Glutamatergic neuron (in vitro differentiated cells): ENCODE measurements around the gene AFF1. TPM values are rescaled to one million over a fixed set of nuclear protein-coding genes. Genes with fewer than 3 reads are reported as not detected.

Source experiments
- DNase-seq: peaks from one replicate; pipeline ENCODE4 v3.0.0; 2022
- H3K27ac Mint-ChIP-seq: one replicate; pipeline ENCODE4 v1.8.0; 2020; ENCODE audit warnings: mild to moderate bottlenecking, mixed read lengths, inconsistent platforms; ENCODE audit not compliant: unreplicated experiment
- H3K27me3 Mint-ChIP-seq: one replicate; pipeline ENCODE4 v1.8.0; 2020; ENCODE audit warnings: mild to moderate bottlenecking, moderate library complexity, mixed read lengths, inconsistent platforms; ENCODE audit not compliant: unreplicated experiment
- H3K36me3 Mint-ChIP-seq: one replicate; pipeline ENCODE4 v1.8.0; 2020; ENCODE audit warnings: mild to moderate bottlenecking, mixed read lengths, inconsistent platforms; ENCODE audit not compliant: unreplicated experiment
- H3K4me1 Mint-ChIP-seq: one replicate; pipeline ENCODE4 v1.8.0; 2020; ENCODE audit warnings: mild to moderate bottlenecking, low read depth, mixed read lengths, inconsistent platforms; ENCODE audit not compliant: unreplicated experiment
- H3K4me3 Mint-ChIP-seq: one replicate; pipeline ENCODE4 v1.8.0; 2020; ENCODE audit warnings: mild to moderate bottlenecking, mixed read lengths, inconsistent platforms; ENCODE audit not compliant: unreplicated experiment
- H3K9me3 Mint-ChIP-seq: one replicate; pipeline ENCODE4 v1.8.0; 2020; ENCODE audit warnings: mild to moderate bottlenecking, moderate library complexity, mixed read lengths, inconsistent platforms; ENCODE audit not compliant: unreplicated experiment
- total RNA-seq: library from RNA; stranded (reverse); fragmentation: NEBNext Ultra II Directional; extraction: Animal tissue kit (Norgen Biotek cat#: 25700); gene quantifications from one replicate; pipeline ENCODE4 v1.2.1, GENCODE V29; 2021; ENCODE audit not compliant: unreplicated experiment
- TF ChIP-seq, protein P1 (sequence below): fragments of 200-600 bp; sonication (generic); IDR thresholded peaks from one replicate; pipeline ENCODE4 v1.5.0; 2021; ENCODE audit not compliant: partially characterized antibody, unreplicated experiment

AFF1 gene
- total RNA-seq, 1 donor from 2014 or later, result 42.5 TPM

- peaks cover 4% of the 10 kb centered on the region for H3K9me3 Mint-ChIP-seq
- peaks cover 2% of the 10 kb centered on the region for H3K27me3 Mint-ChIP-seq
- no peak overlapping the region for H3K4me3 Mint-ChIP-seq
- H3K4me1 Mint-ChIP-seq, result peaks cover 20% of the 10 kb centered on the region
- TF ChIP-seq, protein P1, sequence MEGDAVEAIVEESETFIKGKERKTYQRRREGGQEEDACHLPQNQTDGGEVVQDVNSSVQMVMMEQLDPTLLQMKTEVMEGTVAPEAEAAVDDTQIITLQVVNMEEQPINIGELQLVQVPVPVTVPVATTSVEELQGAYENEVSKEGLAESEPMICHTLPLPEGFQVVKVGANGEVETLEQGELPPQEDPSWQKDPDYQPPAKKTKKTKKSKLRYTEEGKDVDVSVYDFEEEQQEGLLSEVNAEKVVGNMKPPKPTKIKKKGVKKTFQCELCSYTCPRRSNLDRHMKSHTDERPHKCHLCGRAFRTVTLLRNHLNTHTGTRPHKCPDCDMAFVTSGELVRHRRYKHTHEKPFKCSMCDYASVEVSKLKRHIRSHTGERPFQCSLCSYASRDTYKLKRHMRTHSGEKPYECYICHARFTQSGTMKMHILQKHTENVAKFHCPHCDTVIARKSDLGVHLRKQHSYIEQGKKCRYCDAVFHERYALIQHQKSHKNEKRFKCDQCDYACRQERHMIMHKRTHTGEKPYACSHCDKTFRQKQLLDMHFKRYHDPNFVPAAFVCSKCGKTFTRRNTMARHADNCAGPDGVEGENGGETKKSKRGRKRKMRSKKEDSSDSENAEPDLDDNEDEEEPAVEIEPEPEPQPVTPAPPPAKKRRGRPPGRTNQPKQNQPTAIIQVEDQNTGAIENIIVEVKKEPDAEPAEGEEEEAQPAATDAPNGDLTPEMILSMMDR, result no peak
- no peaks in the 10 kb centered on the region for H3K36me3 Mint-ChIP-seq
- DNase-seq, result no peak
- no peak overlapping the region for H3K27ac Mint-ChIP-seq
Measured at GRCh38 chr4:87117051-87117731, 182.4 kb downstream of the AFF1 start.

DNA sequence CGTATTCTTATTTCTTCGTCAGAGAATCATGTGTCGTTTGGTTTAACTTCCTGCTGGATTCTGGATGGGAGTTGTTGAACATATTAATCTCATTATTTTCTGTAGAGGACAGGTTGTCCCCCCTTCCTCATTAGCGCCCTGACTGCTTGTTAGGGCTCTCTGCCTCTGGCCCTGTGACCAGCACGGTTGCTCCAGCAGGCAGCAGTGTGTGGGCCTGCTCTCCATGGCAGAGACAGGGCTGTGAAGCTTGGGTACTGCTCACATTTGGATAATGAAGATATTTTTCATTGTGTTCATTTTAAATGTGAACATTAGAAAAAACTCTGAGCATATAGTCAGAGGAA, 182.9 kb downstream of the AFF1 start:
- TF ChIP-seq, protein P1, result no peak
- H3K27ac Mint-ChIP-seq, result no peak overlapping the region
- no peak overlapping the region for H3K4me3 Mint-ChIP-seq
- no peaks in the 10 kb centered on the region for H3K36me3 Mint-ChIP-seq
- peaks cover 4% of the 10 kb centered on the region for H3K9me3 Mint-ChIP-seq
- H3K27me3 Mint-ChIP-seq, result peaks cover 2% of the 10 kb centered on the region
- DNase-seq, result no peak
- H3K4me1 Mint-ChIP-seq, result peaks cover 25% of the 10 kb centered on the region

DNA sequence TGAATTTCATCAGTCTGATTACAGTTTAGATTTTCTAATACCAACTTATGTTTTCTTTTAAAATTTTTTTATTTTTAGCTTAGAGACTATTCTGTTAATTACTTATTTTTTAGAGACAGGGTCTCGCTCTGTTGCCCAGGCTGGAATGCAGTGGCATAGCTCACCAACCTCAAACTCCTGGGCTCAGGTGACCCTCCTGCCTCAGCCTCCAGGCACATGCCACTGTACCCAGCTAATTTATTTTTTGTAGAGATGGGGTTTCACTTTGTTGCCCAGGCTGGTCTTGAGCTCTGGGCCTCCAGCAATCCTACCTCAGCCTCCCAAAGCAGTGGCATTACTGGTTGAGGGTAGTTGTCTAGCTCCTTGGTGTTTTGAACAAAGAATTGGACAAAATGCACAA, 183.6 kb downstream of the AFF1 start:
- H3K9me3 Mint-ChIP-seq, result peaks cover 3% of the 10 kb centered on the region
- TF ChIP-seq, protein P1, result no peak
- peaks cover 26% of the 10 kb centered on the region for H3K4me1 Mint-ChIP-seq
- no peak for DNase-seq
- H3K27ac Mint-ChIP-seq, result no peak overlapping the region
- H3K36me3 Mint-ChIP-seq, result no peaks in the 10 kb centered on the region
- H3K27me3 Mint-ChIP-seq, result peaks cover 2% of the 10 kb centered on the region
- no peak overlapping the region for H3K4me3 Mint-ChIP-seq

- TF ChIP-seq, protein P1, result no peak
- Mint-ChIP-seq H3K4me3 (no peak overlapping the region), H3K9me3 (peaks cover 2% of the 10 kb centered on the region), H3K36me3 (no peaks in the 10 kb centered on the region), H3K4me1 (peaks cover 28% of the 10 kb centered on the region), H3K27me3 (peaks cover 2% of the 10 kb centered on the region), H3K27ac (no peak overlapping the region)
- DNase-seq, result no peak
Measured at GRCh38 chr4:87118826-87119225, 184.0 kb downstream of the AFF1 start.

DNA sequence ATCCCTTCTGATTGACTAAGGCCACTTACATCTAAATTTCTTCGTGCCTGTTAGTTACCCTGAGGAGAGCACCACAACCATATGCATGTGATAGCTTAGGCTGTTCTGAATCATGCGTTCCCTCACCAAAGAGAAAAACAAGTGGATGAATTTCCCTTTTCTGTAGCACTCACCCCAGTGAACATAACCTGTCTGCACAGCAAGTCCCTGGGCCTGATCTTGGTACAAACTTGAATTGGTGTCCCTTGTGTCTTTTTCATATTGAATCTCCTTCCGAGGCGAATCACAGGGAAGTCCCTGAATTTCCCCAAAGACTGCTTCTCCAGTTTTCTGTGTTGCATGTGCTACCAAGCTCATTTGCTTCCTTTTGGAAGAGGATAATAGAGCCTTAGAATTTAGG, 185.2 kb downstream of the AFF1 start:
- Mint-ChIP-seq H3K36me3 (no peaks in the 10 kb centered on the region), H3K4me1 (peaks cover 28% of the 10 kb centered on the region), H3K27ac (no peak overlapping the region), H3K27me3 (no peaks in the 10 kb centered on the region), H3K9me3 (peaks cover 2% of the 10 kb centered on the region), H3K4me3 (peak overlapping the region; percentile 58)
- TF ChIP-seq, protein P1, result no peak
- DNase-seq, result no peak
